NB4 (cell line): ENCODE results near the gene CRB3.

Experiments
- MYC ChIP-seq: IDR thresholded peaks from 2 replicates; pipeline ENCODE4 v1.6.1; 2011; ENCODE audit warnings: low read depth, low read length
- POLR2A ChIP-seq: IDR thresholded peaks from 2 replicates; pipeline ENCODE4 v1.6.1; 2011; ENCODE audit warnings: mild to moderate bottlenecking; ENCODE audit not compliant: insufficient read length; ENCODE audit errors: extremely low read depth
- TF ChIP-seq, protein P1 (sequence below): IDR thresholded peaks from one replicate; pipeline ENCODE4 v1.5.1; 2012; ENCODE audit warnings: low read depth, low read length
- TF ChIP-seq, protein P2 (sequence below): IDR thresholded peaks from 2 replicates; pipeline ENCODE4 v1.6.1; 2011; ENCODE audit warnings: low read depth, low read length

DNA sequence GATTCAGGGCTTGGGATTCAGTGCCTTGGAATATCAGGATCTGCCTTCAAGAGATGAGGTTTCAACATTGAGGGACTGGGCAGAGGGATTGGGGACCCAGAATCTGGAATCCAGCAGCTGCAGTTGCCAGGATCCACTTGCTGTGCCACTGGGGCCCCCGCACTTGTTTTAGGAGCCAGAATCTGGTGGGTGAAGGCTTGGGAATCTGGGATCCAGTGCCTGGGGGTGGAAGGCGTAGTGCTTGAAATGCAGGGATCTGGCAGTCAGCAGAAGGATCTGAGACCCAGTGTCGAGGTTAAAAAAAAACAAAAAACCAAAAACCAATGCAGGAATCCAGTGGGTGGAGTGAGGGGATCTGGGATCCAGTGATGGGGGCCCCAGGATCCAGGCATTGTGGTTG, 23.2 kb upstream of the CRB3 start:
- TF ChIP-seq, protein P1, sequence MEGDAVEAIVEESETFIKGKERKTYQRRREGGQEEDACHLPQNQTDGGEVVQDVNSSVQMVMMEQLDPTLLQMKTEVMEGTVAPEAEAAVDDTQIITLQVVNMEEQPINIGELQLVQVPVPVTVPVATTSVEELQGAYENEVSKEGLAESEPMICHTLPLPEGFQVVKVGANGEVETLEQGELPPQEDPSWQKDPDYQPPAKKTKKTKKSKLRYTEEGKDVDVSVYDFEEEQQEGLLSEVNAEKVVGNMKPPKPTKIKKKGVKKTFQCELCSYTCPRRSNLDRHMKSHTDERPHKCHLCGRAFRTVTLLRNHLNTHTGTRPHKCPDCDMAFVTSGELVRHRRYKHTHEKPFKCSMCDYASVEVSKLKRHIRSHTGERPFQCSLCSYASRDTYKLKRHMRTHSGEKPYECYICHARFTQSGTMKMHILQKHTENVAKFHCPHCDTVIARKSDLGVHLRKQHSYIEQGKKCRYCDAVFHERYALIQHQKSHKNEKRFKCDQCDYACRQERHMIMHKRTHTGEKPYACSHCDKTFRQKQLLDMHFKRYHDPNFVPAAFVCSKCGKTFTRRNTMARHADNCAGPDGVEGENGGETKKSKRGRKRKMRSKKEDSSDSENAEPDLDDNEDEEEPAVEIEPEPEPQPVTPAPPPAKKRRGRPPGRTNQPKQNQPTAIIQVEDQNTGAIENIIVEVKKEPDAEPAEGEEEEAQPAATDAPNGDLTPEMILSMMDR, result no peak
- TF ChIP-seq POLR2A (no peak), MYC (no peak)
- TF ChIP-seq, protein P2, sequence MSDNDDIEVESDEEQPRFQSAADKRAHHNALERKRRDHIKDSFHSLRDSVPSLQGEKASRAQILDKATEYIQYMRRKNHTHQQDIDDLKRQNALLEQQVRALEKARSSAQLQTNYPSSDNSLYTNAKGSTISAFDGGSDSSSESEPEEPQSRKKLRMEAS, result no peak
